Measurements from ENCODE around the gene ESYT3. TPM values are rescaled to one million over a fixed set of nuclear protein-coding genes. Genes with fewer than 3 reads are reported as not detected.

Gene ESYT3
- total RNA-seq, result 1.4 TPM
- long read RNA-seq, partial matches to known transcripts, result 0 of 1 reads
- long read RNA-seq, other reads (novel, unspliced or antisense), result 1 of 1 reads

- DNase-seq (ENCODE audit: missing footprints), result peak; percentile 83
- peak; percentile 87 for ATAC-seq
- intact Hi-C loops (cut with DNase I), result no loop called here
Measured at GRCh38 chr3:138434276-138434874, at the start of gene ESYT3. TSS of gene ESYT3 (plus strand) at chr3:138434616. CDS start at chr3:138434799, 183 bp downstream.

- intact Hi-C loops (cut with DNase I), result loop anchor here (5.0 kb wide), 1 partner anchor 38 kb away; the partner anchor contains the start of gene MRAS
- ATAC-seq, result no peak
- no peak for DNase-seq (ENCODE audit: missing footprints)
Measured at GRCh38 chr3:138384976-138385375, 49.4 kb upstream of the ESYT3 start.

GRCh38 chr3:138389144-138389601 lies 45.2 kb upstream of the ESYT3 start:
- no peak for DNase-seq (ENCODE audit: missing footprints)
- intact Hi-C loops (cut with DNase I), result no loop called here
- ATAC-seq, result peak; percentile 16

GRCh38 chr3:138389841-138390581 lies 44.4 kb upstream of the ESYT3 start:
- ATAC-seq (peak; percentile 73), DNase-seq (ENCODE audit: missing footprints) (no peak)
- intact Hi-C loops (cut with DNase I), result no loop called here

GRCh38 chr3:138390582-138390932 lies 43.9 kb upstream of the ESYT3 start:
- no peak for DNase-seq (ENCODE audit: missing footprints)
- intact Hi-C loops (cut with DNase I), result no loop called here
- ATAC-seq, result no peak

GRCh38 chr3:138394156-138394555 lies 40.3 kb upstream of the ESYT3 start:
- DNase-seq (ENCODE audit: missing footprints) (no peak), ATAC-seq (no peak)
- intact Hi-C loops (cut with DNase I), result no loop called here

GRCh38 chr3:138394686-138395085 lies 39.7 kb upstream of the ESYT3 start:
- intact Hi-C loops (cut with DNase I), result loop anchor here (5.0 kb wide), 1 partner anchor 32 kb away; no protein-coding TSS in a partner anchor
- ATAC-seq (no peak), DNase-seq (ENCODE audit: missing footprints) (no peak)

GRCh38 chr3:138395865-138396751 lies 38.3 kb upstream of the ESYT3 start:
- ATAC-seq, result peak; percentile 68
- intact Hi-C loops (cut with DNase I), result loop anchor here (1.0 to 5.0 kb wide), 2 partner anchors 34 to 48 kb away; partner anchors contain the start of gene MRAS
- no peak for DNase-seq (ENCODE audit: missing footprints)

- DNase-seq (ENCODE audit: missing footprints) (no peak), ATAC-seq (no peak)
- intact Hi-C loops (cut with DNase I), result loop anchor here (1.0 to 5.0 kb wide), 2 partner anchors 35 to 49 kb away; partner anchors contain the start of gene MRAS
Measured at GRCh38 chr3:138396752-138397410, 37.5 kb upstream of the ESYT3 start.

- ATAC-seq (no peak), DNase-seq (ENCODE audit: missing footprints) (no peak)
- intact Hi-C loops (cut with DNase I), result loop anchor here (5.0 kb wide), 1 partner anchor 36 kb away; no protein-coding TSS in a partner anchor
Measured at GRCh38 chr3:138397983-138398382, 36.4 kb upstream of the ESYT3 start.

GRCh38 chr3:138398791-138399575 lies 35.4 kb upstream of the ESYT3 start:
- DNase-seq (ENCODE audit: missing footprints), result no peak
- intact Hi-C loops (cut with DNase I), result loop anchor here (5.0 kb wide), 1 partner anchor 37 kb away; no protein-coding TSS in a partner anchor

GRCh38 chr3:138399766-138400165 lies 34.6 kb upstream of the ESYT3 start:
- intact Hi-C loops (cut with DNase I), result loop anchor here (5.0 kb wide), 2 partner anchors 37 to 62 kb away; no protein-coding TSS in a partner anchor
- ATAC-seq, result peak; percentile 32
- no peak for DNase-seq (ENCODE audit: missing footprints)

More at GRCh38 chr3:138398791-138399575, 35.4 kb upstream of the ESYT3 start:
- ATAC-seq, result peak; percentile 7

GRCh38 chr3:138400651-138401070 lies 33.8 kb upstream of the ESYT3 start:
- ATAC-seq (no peak), DNase-seq (ENCODE audit: missing footprints) (no peak)
- intact Hi-C loops (cut with DNase I), result loop anchor here (5.0 kb wide), 1 partner anchor 63 kb away; no protein-coding TSS in a partner anchor

GRCh38 chr3:138401834-138402233 lies 32.6 kb upstream of the ESYT3 start:
- intact Hi-C loops (cut with DNase I), result loop anchor here (5.0 kb wide), 1 partner anchor 65 kb away; no protein-coding TSS in a partner anchor
- ATAC-seq, result no peak

GRCh38 chr3:138404121-138404520 lies 30.3 kb upstream of the ESYT3 start:
- ATAC-seq (no peak), DNase-seq (ENCODE audit: missing footprints) (no peak)
- intact Hi-C loops (cut with DNase I), result loop anchor here (5.0 kb wide), 1 partner anchor 67 kb away; no protein-coding TSS in a partner anchor

More at GRCh38 chr3:138401834-138402233, 32.6 kb upstream of the ESYT3 start:
- no peak for DNase-seq (ENCODE audit: missing footprints)

- intact Hi-C loops (cut with DNase I), result no loop called here
- DNase-seq (ENCODE audit: missing footprints) (no peak), ATAC-seq (no peak)
Measured at GRCh38 chr3:138405001-138405400, 29.4 kb upstream of the ESYT3 start.

GRCh38 chr3:138405486-138405885 lies 28.9 kb upstream of the ESYT3 start:
- ATAC-seq, result no peak
- intact Hi-C loops (cut with DNase I), result no loop called here
- no peak for DNase-seq (ENCODE audit: missing footprints)

Measured in Right ventricle myocardium inferior (tissue), 1 donor.